CD4-positive, alpha-beta T cell treated with Interleukin-12 subunit alpha and Interleukin-12 subunit beta, for 1 hour (primary cell): Measurements from ENCODE around the gene LAMTOR4.

Experiments
- DNase-seq: peaks from one replicate; pipeline ENCODE4 v3.0.0-alpha.2; 2020

The LAMTOR4 gene

GRCh38 chr7:100154651-100155491 is 6.2 kb downstream of the LAMTOR4 start:
- no peak for DNase-seq

DNA sequence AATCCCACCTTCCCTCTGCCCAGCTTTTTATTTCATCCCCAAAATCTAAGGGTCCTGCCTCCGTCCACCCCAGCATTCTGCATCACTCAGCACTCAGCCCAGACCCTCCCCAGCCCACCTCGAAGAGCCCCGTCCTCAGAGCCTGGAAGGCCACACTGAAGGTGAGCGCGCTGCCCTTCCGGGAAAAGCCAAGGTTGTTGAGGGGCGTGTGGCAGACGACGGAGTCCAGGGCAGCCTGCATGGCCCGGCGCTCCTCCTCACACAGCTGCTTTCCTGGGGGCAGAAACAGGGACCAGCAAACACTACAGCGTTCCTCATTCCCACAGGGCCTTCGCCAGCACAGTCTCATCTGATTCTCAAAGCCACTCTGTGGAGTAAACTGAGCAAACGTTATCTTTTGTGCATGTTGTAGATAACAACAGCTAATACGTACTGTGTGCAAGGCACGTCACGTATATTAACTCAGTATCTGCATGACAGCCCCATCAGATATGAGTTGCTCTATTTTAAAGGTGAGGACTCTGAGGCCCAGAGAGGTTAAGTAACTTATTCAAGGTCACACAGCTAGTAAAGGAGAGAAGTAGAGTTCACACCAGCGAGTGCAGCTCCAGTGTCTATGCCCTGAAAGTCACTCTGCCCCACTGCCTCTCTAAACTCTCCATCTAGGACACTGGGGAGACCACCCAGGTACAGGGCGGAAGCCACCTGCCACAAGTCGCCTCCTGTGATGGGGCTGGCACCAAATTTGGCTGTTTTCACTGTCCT is 7.0 kb downstream of the LAMTOR4 start:
- no peak for DNase-seq

DNA sequence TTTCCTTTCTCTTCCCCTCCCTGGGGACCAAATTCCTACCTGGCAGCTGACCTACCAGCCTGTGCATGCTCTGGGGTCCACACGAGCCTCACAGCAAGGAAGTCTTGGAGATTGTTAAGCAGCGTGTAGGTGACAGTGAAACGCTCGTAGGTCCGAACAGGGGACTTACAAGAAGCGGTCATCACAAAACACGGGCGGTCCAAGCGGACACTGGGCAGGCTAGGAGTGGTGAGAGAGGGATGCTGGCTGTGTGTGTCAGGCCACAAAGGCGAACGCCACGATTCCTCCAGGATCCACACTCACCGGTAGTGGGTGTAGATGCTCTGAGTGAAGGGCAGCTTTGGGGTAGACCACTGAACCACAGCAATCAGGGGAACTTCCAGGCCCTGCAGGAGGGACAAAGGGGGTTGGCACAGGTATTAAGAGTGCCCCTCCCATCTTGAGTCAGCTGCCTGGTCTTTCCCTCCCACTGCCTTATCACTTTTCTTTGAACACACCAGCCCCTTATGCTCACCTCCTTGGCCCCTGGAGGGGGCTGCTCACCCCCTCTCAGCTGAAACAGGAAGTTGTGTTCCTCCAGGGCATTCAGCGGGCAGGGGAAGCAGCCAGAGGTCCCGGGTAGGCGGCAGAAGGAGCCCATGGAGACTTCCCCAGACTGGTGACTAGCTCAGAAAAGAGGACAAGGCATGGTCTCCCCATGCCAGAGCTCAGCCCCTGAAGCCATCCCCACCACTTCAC is 7.8 kb downstream of the LAMTOR4 start:
- peak; percentile 62 for DNase-seq

DNA sequence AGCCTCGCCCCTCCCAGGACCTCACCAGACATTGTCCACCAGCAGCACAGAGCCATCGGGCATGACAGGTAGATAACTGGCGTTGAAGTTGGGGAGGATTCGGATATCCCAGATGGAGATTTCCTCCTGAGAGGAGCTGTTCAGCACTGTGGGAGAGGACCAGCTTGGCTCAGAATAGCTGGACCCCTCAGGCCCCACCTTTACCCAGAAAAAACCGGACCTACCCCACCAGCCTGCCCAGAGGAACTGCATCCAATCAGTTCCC is 8.3 kb downstream of the LAMTOR4 start:
- DNase-seq = no peak

DNA sequence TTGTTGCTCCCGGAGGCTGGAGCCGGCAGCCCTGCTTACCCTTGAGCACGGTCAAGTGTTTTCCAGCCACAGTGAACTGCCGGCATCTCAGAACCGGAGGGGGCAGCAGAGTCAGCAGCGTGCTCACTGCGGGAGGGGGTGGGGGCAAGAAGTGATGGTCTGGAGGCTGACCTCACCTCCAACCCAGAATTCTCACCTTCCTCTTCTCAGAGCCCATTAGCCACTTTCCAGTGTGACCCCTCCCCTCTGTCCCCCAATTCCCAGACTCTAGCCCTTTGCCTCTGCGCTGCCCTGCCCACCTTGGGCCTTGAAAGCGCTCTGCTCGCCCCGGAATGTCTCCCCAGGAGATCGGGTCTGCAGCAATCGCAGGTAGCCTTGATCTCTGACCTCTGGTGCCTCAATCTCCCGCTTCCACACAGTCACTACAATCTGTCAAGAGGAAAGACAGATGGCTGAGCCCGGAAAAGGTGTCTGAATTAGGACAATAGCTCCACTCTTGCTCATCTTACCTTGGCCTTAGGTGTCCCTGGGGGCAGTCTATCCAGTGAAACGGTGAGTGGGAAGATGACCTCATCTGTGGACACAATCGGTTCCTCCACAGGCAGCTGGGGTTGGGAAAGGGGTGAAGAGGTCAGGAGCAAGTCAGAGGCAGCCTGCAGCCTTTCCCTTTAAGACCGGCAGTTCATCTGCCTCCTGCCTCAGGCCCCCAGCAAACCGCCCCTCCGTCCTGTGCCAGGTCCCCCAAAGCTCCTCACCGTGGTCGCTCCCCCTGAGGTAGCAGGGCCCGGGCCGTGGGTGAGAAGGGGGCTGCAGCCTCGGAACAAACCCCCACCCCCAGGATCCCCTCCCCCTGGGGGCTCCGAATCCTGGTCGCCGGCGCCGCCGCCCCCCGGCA is 8.9 kb downstream of the LAMTOR4 start:
- no peak for DNase-seq

GRCh38 chr7:100158229-100159098 is 9.7 kb downstream of the LAMTOR4 start, which contains the start of gene TRAPPC14:
Gene TRAPPC14 (minus strand): TSS chr7:100158723. CDS start chr7:100158499, 224 bp downstream.
- peak; percentile 89 for DNase-seq

DNA sequence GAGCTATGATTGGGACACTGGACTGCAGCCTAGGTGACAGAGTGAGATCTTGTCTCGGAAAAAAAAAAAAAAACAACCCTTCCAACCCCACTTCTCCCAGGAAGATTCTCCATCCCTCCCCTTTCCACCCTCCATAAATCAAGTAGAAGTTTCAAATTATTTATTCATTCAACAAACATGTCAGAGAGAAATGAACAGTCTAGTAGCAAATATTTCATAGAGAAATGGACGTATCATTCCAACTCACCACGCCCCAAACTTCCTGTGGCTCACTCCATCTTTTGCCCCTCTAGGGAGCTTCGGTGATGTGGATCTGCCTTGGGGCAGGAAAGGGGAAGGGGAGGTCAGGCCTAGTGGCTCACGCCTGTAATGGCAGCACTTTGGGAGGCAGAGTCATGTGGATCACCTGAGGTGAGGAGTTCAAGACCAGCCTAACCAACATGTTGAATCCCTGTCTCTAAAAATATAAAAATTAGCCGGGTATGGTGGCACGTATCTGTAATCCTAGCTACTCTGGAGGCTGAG is 10.4 kb downstream of the LAMTOR4 start:
- DNase-seq = no peak

- DNase-seq = no peak
Measured at GRCh38 chr7:100160067-100160466, 11.3 kb downstream of the LAMTOR4 start.

GRCh38 chr7:100163006-100163531 is 14.4 kb downstream of the LAMTOR4 start:
- DNase-seq = peak; percentile 26

DNA sequence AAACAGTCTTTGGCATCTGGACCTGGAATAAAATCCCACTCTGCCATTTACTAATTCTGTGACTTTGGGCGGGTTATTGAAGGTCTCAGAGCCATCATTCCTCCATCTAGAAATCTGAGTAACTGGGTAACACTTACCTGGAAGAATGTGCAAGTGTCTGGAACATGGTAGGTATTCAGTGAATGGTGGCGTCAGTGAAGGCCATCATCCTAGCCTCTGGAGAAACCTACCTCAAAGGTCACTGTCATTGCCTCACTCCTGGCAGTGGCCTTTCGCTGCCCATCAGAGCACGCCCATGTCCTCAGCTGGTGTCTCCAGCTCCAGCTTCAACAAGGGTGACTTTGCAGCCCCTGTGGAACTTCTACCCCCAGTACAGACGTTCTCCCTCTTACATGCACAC is 15.2 kb downstream of the LAMTOR4 start:
- no peak for DNase-seq

DNA sequence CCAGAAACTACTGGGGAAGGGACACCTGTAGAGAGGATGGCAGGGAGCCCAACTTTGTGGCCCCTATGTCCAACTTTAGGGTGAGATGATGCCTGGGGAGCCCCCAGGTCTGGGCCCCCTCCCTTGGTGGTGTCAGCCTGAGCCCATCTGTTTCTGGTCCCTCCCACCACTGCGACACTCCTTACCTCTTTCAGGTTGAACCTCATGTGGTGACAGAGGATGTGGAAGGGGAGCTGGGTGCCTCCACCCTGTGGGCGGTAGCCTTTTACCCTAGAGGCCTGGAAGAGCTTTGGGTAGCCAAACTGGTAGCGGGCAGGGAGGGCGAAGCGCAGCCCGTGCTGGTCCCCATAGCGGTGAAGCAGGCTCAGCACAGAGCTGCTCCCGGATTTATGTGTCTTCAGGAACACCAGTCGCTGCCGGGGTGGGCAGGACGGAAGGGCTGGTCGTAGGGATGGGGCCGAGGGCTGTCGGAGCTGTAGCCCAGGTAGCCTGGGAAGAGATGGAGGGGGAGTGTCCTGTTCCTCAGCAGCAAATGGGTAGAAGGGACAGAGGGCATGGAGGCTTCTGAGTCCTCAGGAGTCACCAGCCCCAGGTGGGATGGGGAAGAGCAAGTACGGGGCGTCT is 17.7 kb downstream of the LAMTOR4 start:
- peak; percentile 52 for DNase-seq

DNA sequence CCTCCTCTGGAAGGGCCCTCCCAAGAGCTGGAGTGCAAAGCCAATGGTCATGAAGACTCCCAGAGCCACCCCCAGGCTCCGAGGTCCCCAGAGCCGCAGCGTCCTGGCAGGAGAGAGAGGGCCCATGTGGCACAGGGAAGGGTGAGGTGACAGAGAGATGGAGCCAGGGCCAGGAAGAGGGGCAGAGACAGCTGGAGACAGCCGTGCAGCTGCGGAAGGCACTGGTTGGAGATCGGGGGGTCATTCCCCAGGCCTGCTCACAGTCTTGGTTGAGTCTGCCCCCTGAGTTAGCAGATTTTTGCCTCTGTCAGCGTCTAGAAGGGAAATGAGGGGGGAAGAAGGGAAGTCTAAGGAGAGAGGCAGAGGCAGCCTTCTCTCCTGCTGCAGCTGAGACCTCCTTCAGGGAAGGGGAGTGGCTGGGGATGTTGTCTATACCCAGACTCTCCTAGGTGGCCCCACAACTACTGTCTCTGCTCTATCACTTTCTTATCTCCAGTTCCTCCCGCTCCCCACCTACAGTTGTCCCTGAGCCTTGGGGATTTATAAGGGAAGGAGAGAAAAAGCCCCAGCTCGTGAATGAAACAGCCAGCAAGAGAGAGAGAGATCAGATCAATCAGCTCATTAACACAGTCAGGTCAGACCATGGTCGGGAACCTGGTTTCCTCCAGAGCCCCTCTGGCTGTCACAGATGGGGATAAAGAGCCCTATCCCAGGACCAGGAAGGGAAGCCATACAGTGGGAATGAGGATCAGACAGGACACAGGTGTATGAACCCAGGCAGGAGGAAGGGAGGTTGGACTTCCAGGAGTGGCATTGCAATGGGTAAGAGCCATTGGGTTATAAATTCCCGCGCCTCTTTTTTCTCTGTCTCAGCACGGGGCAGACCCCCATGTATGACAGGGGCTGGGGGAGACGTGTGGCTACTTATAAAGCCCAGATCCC is 18.5 kb downstream of the LAMTOR4 start:
- no peak for DNase-seq

- DNase-seq = no peak
Measured at GRCh38 chr7:100167912-100168323, 19.2 kb downstream of the LAMTOR4 start.

DNA sequence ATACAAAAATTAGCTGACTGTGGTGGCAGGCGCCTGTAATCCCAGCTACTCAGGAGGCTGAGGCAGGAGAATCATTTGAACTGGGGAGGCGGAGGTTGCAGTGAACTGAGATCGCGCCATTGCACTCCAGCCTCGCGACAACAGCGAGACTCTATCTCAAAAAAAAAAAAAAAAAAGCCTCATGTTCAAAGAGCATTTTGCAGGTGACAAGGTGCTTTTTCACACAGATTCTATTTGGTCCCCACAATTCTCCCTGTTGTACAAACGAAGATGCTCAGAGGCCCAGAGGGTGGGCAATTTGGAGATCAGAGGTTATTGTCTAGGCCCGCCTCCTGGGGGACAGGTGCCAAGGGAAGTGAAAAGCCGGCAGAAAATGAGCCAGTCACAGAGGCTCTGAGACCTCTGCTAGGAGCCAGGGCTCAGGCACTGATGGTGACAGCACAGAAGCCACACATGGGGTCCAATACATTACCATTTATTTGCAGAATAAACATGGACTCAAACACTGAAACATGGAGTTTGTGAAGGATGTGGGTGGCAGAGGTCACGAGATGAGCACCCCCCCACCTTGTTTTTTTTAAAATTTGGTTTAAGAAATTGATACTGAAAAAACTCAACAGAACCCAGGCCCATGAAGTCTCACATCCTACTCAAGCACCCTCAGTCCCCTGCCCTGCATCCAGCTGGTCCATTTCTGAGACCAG is 20.6 kb downstream of the LAMTOR4 start:
- no peak for DNase-seq

DNA sequence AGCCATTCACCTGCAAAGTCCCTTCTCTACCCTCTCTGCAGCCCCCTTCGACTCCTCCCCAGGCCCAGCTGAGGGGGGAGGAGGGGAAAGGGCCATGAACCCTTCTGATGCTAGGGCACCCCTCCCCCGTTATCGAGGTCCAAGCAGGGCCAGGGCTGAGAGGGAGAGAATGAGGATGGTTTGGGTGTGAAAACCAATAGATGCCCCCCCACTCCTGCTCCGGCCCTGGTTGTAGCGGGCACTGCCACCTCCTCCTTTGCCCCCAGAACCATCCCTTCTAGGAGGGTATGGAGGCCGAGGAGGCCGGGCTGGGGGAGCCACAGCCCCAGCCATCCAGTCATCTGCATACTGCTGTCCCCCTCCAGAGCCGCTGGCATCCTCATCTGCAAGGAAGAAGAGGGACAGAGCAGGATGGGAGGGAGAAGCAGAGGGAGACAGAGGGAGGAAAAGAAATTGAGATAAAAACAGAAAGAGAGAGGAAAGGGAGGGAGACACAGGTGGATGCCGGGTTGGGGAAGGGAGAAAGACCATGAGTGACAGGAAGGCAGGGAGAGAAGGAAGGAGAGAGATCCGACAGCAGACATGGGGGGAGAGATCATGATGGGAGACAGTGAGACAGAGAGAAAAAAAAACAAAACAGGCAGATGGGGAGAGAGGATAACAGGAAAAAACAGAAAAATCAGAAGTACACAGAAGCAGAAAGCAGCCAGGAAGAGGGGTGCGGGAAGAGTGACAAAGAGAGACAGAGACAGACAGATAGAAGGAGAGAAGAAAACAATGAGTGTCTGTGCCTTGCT is 21.6 kb downstream of the LAMTOR4 start:
- no peak for DNase-seq

DNA sequence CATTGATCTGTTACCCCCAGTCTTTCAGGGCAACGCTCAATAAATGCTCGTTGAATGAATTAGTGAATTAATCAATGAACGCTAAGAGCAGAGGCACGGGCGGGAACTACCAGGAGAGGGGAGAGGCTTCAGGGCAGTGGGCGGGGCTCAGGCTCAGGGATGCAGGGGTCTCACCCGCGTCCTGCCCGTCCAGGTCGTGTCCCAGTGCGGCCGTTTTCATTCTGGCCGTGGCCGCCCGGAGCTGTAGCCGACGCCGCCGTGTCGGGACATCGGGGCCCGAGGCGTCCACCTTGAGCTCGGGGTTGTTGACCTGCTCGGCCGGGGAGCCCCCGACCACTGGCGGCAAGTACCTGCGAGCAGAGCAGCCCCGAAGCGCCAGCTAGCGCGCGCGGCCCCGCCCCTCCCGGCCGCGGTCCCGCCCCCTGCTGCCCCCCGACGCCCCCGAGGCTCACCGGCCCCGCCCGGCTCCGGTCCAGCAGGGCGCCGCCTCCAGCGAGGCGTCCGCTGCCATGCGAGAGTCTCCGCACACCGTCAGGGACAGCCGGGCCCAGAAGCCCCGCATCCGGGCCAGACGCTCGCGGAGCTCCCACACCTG is 22.5 kb downstream of the LAMTOR4 start:
- peak; percentile 60 for DNase-seq

GRCh38 chr7:100171840-100172239 is 23.1 kb downstream of the LAMTOR4 start:
- DNase-seq = peak; percentile 32
